RPMI8226 (cell line): ENCODE data around the gene CSE1L.
"Not testable (repeated sequence)": the region's sequence is repeated elsewhere in the genome, so short reads cannot be mapped to it uniquely, and the experiment has no call there.

Experiments used
- DNase-seq: peaks from one replicate; pipeline ENCODE4 v3.0.0-alpha.2; 2015

CSE1L gene

DNA sequence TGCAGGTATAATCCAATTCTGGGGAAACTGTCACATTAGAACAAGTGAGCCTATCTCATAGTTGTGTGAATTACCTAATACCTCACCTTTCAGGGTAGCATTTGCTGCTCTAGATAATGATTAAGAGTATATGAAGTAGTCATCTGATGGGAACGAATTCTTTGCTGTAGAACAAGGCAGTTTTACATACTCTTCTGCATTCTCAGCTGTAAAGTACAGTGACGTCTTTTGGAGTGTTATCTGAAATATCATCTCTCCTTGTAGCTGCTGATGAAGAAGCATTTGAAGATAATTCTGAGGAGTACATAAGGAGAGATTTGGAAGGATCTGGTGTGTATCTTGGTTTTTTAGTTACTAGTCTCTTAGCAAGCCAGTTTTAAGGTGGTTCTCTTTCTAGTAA lies 28.4 kb downstream of the CSE1L start:
- DNase-seq: no peak

DNA sequence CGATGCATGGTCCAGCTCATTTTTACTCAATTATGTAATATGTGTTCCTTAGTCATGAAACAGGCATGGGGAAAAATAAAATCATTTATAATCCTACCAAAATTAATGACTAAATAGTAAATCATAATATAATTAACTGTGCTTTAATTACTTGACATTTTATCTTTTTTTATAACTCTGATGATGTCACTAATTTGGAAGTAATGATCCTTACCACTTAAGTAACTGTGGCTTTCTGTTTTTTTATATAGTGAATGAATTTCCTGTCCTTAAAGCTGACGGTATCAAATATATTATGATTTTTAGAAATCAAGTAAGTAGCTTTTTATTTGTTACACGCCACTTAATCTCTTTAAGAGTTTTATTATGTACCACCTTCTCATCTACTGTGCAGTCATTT lies 32.2 kb downstream of the CSE1L start:
- no peak for DNase-seq

DNA sequence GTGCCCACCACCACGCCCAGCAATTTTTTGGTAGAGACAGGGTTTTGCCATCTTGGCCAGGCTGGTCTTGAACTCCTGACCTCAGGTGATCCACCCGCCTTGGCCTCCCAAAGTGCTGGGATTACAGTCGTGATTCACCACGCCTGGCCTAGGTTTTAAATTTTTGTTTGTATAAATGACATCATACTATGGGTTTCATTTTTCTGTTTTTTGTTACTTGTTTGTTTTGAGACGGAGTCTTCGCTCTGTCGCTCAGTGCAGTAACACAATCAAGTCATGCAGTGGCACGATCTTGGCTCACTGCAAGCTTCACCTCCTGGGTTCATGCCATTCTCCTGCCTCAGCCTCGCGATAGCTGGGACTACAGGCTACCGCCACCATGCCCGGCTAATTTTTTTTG lies 36.2 kb downstream of the CSE1L start:
- not testable (repeated sequence) for DNase-seq

DNA sequence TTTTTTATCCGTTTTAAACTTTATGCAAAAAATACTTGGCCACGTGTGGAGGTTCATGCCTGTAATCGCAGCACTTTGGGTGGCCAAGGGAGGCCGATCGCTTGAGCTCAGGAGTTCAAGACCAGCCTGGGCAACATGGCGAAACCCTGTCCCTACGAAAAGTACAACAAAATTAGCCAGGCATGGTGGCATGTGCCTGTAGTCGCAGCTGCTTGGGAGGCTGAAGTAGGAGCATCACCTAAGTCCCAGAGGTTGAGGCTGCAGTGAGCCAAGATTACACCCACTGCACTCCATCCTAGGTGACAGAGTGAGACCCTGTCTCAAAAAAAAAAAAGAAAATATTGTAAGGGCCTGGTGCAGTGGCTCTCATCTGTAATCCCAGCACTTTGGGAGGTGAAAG lies 45.0 kb downstream of the CSE1L start:
- DNase-seq: no peak

DNA sequence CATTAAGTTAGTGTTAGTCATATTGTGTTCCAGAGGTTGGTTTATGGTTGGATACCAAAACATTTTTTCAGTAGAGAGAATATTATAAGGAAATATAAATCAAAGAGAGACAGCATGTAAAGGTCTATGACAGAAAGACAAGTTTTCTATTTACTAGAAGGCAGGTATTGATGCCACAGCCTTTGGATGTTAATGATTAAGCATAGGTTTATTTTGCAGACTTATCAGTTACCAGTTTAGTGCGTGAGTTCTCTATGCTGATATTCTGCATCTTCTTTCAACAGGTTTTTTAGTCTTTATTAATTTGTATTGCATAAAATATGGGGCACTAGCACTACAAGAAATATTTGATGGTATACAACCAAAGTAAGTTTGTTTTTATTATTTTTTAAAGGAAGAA lies 45.6 kb downstream of the CSE1L start:
- DNase-seq: no peak

DNA sequence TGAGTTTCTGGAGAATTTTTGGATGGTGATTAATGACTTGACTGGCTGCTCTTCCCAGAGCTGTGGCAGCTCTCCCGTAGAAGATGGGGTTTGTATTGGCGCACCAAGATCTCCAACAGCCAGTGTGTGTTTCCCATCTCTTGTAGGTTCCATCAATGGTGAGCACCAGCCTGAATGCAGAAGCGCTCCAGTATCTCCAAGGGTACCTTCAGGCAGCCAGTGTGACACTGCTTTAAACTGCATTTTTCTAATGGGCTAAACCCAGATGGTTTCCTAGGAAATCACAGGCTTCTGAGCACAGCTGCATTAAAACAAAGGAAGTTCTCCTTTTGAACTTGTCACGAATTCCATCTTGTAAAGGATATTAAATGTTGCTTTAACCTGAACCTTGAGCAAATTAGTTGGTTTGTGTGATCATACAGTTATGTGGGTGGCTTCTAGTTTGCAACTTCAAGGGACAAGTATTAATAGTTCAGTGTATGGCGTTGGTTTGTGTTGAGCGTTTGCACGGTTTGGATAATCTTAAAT lies 50.2 kb downstream of the CSE1L start:
- no peak for DNase-seq

DNA sequence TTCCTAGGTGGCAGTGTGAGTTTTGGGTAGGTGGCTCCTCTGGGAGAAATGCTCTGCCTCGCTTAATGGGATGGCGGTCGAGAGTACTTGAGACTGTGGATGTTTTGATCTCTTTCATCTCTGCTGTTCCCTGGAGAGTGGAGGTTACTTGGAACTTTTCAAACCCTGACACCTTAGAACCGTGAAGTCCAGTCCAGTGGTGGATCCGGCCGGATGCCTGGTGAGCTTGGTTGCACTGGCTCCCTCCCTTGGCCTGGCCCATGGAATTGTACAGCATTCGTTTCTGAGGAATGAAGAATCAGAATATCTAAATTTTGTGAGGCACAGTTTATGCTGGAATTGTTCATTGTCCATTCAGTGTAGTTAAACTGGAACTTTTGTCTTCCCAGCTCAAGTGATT lies 51.0 kb downstream of the CSE1L start:
- DNase-seq: no peak

DNA sequence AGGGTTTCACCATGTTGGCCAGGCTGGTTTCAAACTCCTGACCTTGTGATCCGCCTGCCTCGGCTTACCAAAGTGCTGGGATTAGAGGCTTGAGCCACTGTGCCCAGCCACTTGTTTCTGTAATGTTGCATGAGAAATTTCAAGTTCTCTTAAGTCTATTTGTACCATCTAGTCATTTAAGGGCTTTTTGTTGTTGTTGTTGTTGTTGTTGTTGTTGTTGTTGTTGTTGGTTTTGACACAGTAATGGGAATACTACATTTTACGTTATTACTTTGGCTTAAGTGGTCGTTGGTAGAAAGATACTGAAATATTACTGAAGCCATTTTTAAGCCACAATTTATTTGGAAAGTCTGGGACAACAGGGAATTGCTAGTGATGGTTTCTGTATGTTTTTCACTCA lies 52.0 kb downstream of the CSE1L start:
- no peak for DNase-seq

DNA sequence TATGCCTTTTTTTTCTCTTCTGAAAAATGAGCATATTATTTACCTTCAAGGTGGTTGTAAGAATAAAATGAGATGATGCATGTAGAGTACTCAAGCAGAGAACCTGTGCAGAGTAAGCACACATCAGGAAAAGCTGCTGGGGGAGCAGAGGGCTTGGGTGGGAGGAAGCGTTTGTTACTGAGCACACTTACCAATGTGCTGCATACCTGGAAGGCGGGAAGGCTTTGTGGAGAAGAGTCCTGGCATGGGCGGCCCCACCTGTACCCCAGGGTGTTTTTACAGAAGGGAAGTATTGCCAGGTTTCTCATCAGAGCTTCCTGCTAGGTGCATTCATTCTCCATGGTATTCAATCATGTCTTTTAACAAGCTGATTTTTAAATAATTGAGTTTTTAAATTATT lies 52.9 kb downstream of the CSE1L start:
- no peak for DNase-seq

DNA sequence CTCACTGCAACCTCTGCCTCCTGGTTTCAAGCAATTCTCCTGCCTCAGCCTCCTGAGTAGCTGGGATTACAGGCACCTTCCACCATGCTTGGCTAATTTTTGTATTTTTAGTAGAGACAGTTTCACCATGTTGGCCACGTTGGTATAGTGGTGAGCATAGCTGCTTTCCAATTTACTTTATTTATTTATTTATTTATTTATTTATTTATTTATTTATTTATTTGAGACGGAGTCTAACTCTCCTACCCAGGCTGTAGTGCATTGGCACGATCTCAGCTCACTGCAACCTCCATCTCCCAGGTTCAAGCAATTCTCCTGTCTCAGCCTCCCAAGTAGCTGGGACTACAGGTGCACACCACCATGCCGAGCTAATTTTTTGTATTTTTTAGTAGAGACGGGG lies 54.2 kb downstream of the CSE1L start:
- DNase-seq: not testable (repeated sequence)

DNA sequence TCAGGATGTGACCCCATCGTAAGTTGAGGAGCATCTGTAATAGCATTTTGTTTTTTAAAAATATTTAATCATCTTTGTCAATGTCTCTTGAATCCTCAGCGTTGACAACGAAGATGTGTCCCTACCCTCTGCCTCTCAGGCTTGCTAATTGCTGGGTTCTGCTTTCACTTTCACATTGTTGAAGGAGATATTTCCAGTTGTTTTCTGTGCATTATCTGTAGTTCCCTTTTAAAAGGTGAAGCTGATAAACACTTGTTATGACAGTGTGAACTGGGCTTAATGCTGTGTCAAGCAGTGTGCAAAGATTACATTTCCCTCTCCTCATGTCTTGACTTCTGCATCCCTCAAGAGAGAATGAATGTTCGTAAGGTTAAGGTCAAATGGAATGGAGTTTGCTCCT lies 54.9 kb downstream of the CSE1L start:
- DNase-seq: no peak

DNA sequence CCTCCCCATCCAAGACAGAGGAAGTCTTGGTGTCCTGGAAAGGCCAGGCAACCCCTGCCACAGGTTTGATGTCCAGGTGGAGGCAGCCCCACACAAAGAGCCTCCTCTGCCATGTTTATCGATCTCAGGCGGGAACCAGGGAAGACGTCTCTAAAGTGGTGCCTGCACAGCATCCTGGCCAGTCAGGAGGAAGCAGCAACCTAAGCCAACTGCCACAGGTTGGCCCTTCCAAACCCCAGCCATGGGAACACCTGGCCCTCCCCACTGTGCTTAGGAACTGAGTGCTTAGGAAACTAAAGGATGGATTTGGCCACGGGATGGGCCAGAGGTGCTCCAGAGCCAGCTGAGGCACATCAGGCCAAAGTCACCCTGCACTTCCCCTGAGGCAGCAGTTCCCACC lies 56.9 kb downstream of the CSE1L start:
- no peak for DNase-seq

DNA sequence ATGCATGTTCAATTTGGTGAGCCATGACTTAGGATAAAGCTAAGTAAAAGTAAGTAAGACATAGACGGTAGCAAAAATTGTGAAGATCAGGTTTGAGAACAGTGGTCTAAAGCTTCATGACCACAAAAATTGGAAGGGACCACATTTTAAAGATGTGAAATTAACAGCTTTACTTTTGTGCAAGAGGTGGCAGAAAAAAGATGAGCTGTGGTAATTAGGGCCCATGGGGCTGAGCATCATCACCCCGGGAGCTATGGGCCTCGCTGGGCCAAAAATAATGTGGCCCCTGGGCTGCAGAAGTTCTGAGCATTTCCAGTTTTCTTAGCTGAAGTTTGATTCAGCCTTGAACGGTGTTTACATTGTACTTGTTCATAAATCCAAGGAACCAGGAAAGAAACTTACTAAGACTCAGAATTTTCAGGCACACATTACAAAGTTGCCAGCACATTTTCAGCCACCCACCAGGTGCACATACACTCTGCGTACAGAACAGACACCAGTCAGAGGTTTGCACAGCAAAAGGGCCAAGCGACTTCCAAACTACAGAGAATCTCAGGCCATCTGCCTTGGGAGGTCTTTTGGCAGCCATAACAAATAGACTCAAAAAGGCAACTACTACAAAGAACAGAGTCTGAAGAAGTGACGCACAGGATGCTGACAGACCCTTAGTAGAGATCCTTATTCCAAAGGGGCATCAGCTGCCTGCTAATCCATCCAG lies 57.7 kb downstream of the CSE1L start:
- no peak for DNase-seq

DNA sequence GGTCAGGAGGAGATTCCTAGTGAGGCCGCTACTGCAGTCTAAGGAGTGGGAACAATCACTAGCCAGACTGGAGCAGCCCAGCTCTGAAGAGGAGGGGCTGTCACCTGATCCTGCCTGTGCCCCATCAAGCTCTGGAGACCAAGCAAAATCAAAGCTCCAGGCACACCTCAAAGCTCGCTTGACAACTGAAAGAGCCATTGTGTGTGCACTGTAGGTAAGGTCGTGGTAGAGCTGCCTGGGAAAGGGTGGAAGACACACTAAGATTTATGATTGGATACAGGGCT lies 58.2 kb downstream of the CSE1L start:
- DNase-seq: no peak

DNA sequence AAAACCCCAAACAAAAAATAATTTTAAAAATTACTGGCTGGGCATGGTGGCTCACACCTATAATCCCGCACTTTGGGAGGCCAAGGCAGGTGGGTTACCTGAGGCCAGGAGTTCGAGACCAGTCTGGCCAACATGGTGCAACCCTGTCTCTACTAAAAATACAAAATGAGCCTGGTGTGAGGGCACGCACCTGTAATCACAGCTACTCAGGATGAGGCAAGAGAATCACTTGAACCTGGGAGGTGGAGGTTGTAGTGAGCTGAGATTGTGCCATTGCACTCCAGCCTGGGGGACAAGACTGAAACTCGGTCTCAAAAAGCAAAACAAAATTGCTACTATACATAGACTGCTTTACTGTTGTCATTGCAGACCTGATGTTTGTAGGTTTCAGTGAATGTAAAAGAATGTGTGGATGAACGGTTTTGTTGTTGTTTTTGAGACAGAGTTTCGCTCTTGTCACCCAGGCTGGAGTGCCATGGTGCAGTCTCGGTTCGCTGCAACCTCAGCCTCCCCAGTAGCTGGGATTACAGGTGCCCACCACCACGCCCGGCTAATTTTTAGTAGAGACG lies 59.0 kb downstream of the CSE1L start:
- DNase-seq: not testable (repeated sequence)

DNA sequence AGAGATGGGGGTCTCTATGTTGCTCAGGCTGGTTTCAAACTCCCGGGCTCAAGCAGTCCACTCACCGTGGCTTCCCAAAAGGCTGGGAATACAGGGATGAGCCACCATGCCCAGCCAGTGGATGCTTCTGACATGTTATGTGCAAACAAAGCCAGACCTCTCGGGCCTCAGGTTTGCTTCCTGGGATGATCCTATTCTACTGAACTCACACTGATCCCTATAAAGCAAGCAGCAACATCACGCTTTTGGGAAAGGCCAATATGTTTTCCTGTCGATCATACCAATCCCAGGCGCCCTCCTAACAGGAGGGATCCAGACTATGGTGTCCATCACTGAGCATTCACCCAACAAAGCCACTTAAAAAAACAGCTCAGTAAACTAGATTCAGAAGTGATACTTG lies 60.2 kb downstream of the CSE1L start:
- DNase-seq: no peak

DNA sequence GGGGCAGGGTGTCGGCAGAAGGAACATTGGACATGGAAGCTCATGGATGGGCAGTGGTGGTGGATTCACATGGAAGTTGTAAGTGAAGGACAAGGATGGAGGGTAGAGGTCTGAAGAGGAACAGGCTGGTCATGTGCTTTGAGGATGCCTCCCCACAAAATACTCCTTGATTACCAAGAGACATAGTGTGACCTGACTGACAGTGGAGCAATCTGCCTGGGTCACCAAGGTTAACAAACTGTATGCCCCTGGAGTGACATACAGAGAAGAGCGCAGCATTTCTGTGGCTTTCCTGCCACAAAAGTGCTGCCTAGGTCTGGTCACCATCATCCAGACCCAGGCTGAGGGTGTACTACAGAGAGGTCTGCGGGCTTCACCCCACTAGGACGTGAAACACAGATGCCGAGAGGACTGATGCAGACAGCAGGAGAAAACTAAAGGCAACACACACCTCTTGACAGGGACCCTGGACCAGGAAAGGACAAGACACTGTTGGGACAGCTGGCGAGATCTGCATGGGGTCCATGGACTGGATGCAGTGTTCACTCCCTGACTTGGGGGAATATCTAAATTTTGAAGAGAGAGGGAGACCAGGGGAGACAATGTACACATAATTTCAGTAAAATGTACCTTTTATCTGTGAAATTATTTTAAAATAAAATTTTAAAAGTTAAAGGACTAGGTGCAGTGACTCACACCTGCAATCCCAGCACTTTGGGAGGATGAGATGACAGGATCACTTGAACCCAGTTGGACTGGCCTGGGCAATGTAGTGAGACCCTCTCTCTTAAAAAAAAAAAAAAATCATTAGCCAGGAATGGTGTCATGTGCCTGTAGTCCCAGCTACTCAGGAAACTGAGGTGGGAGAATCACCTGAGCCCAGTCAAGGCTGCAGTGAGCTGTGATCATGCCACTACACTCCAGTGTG lies 64.9 kb downstream of the CSE1L start:
- no peak for DNase-seq

DNA sequence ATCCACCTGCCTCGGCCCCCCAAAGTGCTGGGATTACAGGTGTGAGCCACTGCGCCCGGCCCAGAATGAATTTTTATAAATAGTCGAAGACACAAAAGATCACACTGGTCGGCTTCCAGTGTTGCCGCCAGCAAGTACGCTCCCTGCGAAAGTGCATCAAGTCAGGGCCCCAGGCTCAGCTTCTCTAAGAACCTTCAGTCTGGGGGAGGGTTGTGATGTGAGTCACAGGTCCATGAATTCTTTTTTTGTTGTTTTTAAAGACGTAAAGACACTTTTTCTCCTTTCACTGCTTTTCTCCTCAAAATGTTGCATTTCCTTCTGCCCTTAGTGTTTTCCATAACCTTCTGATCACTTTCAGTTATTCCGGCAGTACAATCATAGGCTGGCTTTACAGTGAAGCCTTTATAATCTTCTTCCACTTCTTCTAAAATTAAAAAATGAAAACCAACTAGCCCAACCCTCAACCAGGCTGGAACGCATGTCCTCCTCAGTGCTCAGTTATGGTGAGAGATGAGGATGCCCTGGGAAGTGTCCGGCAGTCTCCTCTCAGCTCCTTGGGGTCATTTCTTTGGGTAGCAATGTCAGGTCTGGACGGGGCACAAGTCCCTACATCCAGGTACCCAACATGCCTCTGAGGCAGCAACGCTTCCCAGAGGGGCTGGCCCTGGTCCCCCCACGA lies 66.6 kb downstream of the CSE1L start:
- no peak for DNase-seq

DNA sequence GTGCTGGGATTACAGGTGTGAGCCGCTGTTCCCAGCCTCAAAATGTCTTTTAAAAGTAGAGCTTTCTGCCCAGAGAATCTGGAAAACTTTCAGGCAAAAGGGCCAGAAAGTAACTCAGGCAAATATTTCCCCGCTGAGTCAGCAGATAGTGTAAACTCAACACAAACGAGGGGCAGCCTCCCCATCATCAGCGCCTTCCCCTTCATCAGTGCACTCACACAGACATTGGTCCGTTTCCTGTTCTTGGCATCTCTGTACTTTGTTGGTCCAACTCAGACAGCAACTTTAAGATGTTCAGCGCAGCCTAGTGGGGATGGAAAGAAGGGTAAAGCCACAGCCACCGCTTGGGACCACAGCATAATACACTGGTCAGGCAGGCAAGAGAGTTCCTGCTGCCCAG lies 69.5 kb downstream of the CSE1L start:
- no peak for DNase-seq

DNA sequence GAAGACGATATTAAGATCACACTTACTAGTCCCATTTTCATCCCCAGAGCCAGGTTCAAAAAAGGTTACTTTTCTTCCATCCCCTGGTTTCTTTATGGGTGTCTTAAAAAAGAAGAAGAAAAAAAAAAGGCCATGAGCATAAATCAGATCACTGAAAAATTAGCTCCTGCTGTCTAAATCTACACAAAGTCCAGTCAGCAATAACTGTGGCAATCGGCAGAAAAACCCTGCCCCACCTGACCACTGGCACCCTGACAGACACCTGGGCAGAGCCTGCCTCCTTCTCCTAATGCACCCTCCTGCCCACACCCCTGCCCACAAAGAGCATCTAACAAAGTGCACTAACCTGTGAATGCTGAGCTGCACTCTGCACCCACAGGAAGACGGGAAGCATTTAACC lies 72.2 kb downstream of the CSE1L start:
- DNase-seq: no peak

DNA sequence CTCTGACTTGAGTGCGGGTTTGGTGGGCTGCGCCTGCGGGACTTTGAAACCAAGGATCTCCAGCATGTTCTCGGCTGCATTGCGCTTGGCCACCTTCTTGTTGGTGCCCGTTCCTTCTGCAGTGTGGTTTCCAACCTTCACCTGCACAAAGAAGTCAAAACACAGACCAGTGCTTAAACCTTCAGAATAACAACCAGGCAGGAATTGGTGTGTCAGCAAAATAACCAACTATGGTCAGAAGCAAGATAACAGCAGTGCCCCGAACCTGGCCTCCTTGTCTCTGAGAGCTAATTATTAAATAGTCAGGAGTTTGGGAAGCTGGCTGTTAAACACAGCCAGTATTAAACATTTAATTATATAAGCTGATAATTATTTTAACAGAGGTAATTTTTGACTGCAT lies 73.9 kb downstream of the CSE1L start:
- DNase-seq: no peak

DNA sequence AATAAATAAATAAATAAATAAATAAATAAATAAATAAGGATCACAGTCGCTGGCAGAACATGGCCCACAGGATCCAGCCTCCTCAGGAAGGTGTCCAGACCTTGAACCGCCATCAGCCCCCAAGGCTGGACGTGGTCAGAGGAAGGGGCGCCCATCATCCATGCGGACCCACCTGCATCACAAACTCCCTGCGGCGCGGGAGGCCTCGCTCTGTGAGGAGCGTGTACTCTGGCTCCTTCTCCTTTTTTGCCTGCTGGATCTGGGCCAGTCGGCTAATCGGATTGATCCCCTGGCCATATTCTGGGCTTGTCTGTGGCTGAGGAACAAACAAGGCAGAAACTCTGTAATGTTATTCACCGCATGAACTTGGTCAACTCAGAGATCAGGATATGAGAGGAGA lies 76.8 kb downstream of the CSE1L start:
- DNase-seq: no peak

DNA sequence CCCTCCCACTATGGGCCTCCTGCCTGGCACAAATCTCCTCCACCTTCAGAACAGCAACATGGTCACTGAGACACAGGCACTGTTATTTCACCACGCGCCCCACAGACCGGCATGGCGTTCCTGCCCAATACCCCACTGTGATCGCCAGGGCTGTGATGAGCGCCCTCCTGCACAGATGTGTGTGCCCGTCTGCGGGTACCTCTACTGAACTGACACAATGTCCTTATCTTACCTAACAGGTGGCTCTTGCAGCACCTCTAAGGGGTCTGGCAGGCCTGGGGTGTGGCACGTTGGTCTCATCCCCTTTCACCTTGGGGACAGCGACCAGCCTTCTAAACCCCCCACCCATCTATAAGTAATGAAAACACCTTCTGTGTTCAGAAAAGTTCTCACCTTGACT lies 77.9 kb downstream of the CSE1L start:
- no peak for DNase-seq
